GM12875 (cell line): Measurements from ENCODE around the gene ZNF366.

Experiments used
- H3K4me3 ChIP-seq: one replicate; pipeline ENCODE4 v1.5.1; 2011; ENCODE audit warnings: low read depth, low read length, control low read depth
- CTCF ChIP-seq: IDR thresholded peaks from 2 replicates; pipeline ENCODE4 v1.5.1; 2011; ENCODE audit warnings: low read depth, mild to moderate bottlenecking, control low read depth, inconsistent platforms, low read length, moderate library complexity, borderline replicate concordance; ENCODE audit not compliant: insufficient read depth

The ZNF366 gene

GRCh38 chr5:72505539-72506157, 1.6 kb downstream of the ZNF366 start:
- no peak for TF ChIP-seq CTCF
- no peak overlapping the region for H3K4me3 ChIP-seq

DNA sequence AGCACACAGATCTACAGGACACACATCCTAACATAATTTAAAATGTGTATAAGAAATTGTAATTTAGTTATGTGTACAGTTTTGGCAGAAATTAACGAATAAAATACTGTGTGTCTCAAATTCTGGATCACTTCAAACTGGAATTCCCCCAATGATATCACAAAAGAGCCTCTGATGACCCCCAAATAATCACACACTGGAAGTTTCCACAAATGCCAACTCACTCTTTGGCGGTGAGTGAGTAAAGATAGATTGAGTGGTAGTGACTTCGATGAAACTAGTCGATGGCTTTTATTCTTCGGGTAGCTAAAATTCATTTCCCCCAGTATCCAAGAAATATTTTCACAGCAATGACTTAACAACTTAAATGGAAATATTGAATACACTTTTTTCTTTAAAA, 2.2 kb downstream of the ZNF366 start:
- H3K4me3 ChIP-seq: no peak overlapping the region
- no peak for TF ChIP-seq CTCF

- no peak overlapping the region for H3K4me3 ChIP-seq
- TF ChIP-seq CTCF: no peak
Observed at GRCh38 chr5:72503888-72504491, 3.2 kb downstream of the ZNF366 start.

DNA sequence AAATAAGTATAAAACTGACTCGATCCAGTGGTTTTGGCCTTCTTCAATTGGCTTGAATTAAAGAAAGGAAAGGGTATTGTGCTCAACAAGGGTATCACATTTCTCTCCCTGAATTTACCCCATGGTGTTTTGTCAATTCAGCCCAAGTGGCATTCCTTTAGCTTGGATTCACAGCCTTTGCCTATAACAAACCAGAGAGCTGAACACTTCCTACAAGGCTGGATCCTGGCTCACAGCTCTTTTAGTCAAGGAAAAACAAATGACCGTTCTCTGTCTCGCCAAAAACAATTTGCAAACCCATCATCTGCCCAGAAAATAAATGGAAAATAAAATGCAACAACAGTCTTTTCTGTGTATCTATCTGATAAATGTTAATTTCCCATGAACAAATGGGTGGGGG, 5.7 kb downstream of the ZNF366 start:
- TF ChIP-seq CTCF: no peak
- H3K4me3 ChIP-seq: no peak overlapping the region

GRCh38 chr5:72499730-72500129, 7.5 kb downstream of the ZNF366 start:
- no peak overlapping the region for H3K4me3 ChIP-seq
- no peak for TF ChIP-seq CTCF

GRCh38 chr5:72499090-72499489, 8.1 kb downstream of the ZNF366 start:
- TF ChIP-seq CTCF: no peak
- H3K4me3 ChIP-seq: no peak overlapping the region

DNA sequence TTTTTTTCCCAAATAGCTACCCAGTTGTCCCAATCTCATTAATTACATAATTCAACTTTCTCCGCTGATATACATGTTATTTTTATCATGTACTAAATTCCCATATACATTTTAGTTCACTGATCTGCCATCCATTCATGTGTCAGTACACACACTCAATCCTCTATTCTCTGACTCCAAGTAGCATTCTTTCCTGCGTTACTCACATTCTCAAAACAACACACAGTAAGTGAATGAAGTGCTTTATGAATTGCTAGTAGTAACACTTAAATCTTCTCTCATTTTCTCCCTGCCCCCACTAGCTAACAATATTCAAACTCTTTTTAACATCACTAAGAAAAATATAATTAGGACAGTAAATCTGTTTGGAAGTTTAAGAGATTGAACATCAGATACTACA, 8.9 kb downstream of the ZNF366 start:
- no peak overlapping the region for H3K4me3 ChIP-seq
- TF ChIP-seq CTCF: no peak
